PC-3 (cell line): ENCODE data around the gene KRTAP2-2.

Experiments
- EZH2 ChIP-seq: fragments of 300-600 bp; sonication (generic); IDR thresholded peaks from one replicate; pipeline ENCODE4 v1.6.1; 2017; ENCODE audit warnings: antibody characterized with exemption, mild to moderate bottlenecking, low read length; ENCODE audit not compliant: unreplicated experiment
- EZH2phosphoT487 ChIP-seq: fragments of 300-600 bp; sonication (generic); IDR thresholded peaks from 2 replicates; pipeline ENCODE4 v1.6.1; 2018; ENCODE audit warnings: mild to moderate bottlenecking, antibody characterized with exemption, low read length, borderline replicate concordance
- TF ChIP-seq, protein P1 (sequence below): fragments of 300-600 bp; sonication (generic); conservative IDR thresholded peaks from 2 replicates; pipeline ENCODE4 v1.5.1; 2017; ENCODE audit warnings: antibody characterized with exemption, low read depth, mild to moderate bottlenecking, low read length

DNA sequence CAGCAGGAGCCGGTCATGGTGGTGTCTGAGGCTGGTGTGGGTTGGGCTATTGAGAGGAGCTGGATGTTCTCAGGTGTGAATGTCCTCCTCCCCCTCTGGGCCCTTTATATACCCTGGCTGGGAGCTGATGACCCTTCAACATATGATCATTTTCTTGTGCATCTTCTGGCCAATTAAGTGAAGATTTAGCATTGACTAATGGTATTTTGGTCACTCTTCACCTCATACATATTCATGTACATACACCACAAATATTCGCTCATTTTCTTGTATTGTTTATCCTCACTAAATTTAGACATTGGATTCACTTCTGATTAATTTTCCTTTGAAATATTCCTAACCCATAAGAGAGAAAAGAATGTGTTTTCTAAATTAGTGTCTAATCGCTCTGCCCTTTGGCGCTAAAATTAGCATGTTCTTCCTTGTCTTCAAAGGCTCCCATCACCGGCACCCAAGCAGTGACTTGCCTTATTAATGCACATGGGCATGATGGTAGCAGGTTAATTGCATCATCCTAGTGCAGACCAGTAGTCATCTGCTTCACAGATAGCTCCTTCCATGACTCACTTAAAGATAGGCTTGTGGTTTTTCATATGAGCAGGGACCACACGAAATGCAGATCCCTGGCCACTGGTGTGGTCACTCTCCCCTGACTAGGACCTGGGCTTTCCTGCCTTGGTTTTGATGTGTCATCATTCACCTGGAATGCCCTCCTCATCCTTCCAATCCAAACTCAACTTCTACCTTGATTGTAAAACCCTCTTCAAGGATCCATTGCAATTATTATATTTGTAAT is 11.0 kb upstream of the KRTAP2-2 start, which contains the start of gene KRTAP2-4:
- TF ChIP-seq, protein P1, sequence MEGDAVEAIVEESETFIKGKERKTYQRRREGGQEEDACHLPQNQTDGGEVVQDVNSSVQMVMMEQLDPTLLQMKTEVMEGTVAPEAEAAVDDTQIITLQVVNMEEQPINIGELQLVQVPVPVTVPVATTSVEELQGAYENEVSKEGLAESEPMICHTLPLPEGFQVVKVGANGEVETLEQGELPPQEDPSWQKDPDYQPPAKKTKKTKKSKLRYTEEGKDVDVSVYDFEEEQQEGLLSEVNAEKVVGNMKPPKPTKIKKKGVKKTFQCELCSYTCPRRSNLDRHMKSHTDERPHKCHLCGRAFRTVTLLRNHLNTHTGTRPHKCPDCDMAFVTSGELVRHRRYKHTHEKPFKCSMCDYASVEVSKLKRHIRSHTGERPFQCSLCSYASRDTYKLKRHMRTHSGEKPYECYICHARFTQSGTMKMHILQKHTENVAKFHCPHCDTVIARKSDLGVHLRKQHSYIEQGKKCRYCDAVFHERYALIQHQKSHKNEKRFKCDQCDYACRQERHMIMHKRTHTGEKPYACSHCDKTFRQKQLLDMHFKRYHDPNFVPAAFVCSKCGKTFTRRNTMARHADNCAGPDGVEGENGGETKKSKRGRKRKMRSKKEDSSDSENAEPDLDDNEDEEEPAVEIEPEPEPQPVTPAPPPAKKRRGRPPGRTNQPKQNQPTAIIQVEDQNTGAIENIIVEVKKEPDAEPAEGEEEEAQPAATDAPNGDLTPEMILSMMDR: no peak
- no peak for TF ChIP-seq EZH2
- no peak for TF ChIP-seq EZH2phosphoT487
